Lower leg skin (tissue), 4 donors: ENCODE measurements around the gene MAJIN. TPM values are rescaled to one million over a fixed set of nuclear protein-coding genes. Genes with fewer than 3 reads are reported as not detected.

Experiments
- DNase-seq, 2 donors: peaks; one replicate each; pipeline ENCODE4 v3.0.0-alpha.2; 2019; ENCODE audit warnings: low spot score in 2 of 2
- H3K4me3 ChIP-seq: fragments of 200-600 bp; sonication (generic); 2 replicates; pipeline ENCODE4 v1.5.1; 2017; ENCODE audit warnings: mild to moderate bottlenecking, low read depth; ENCODE audit not compliant: poor library complexity, severe bottlenecking
- POLR2A ChIP-seq, 2 donors: fragments of 450-650 bp; IDR thresholded peaks; one replicate each; pipeline ENCODE4 v1.6.1; 2016 to 2017; ENCODE audit warnings: antibody characterized with exemption in 2 of 2, mild to moderate bottlenecking in 1 of 2, moderate library complexity in 1 of 2
- WGBS, 2 donors: methylation state at CpG; one replicate each; pipeline ENCODE4 v1.1.5; 2018; 5-methylcytosine and 5-hydroxymethylcytosine counted together
- intact Hi-C: fragments of 100-400 bp; cut with DNase I; formaldehyde crosslinking; loops from one replicate; pipeline ENCODE4 v1.15.0; 2023; ENCODE audit warnings: low total_unique reads
- total RNA-seq, 4 donors: library from RNA; depleted of rRNA; stranded (reverse); fragments of >200 nt; gene quantifications; one replicate each; pipeline ENCODE4 v1.1.0, GENCODE V29; 2016
- TF ChIP-seq, protein P1 (sequence below), 3 donors: fragments of 450-650 bp; IDR thresholded peaks; one replicate each; pipeline ENCODE4 v1.5.1; 2016; ENCODE audit warnings: antibody characterized with exemption in 3 of 3, mild to moderate bottlenecking in 3 of 3, moderate library complexity in 2 of 3

Gene MAJIN
- total RNA-seq, 4 donors from 2014 or later: not detected

DNA sequence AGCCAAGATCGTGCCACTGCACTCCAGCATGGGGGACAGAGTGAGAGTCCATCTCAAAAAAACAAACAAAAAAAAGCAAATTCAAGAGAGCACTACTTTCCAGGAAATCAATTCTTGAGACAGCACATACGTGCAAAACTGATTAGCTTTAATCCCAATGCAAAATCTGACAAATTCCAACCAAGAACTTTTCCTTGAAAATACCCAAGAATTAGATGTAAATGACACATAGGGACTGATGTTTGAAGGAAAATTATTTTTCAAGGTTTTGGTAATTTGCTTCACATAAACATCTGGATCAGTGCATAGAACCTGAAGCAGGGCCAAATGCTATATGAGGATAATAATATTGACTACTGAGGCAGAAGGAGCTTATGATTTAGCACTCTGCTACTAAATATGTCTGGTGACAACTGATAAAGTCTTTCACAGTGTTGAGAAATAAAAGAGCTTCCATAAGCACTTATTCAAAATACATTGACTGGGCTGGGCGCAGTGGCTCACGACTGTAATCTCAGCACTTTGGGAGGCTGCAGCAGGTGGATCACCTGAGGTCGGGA is 8.8 kb downstream of the MAJIN start:
- intact Hi-C loops: no loop called here
- no peak for DNase-seq
- H3K4me3 ChIP-seq: no peak overlapping the region
- TF ChIP-seq, protein P1, sequence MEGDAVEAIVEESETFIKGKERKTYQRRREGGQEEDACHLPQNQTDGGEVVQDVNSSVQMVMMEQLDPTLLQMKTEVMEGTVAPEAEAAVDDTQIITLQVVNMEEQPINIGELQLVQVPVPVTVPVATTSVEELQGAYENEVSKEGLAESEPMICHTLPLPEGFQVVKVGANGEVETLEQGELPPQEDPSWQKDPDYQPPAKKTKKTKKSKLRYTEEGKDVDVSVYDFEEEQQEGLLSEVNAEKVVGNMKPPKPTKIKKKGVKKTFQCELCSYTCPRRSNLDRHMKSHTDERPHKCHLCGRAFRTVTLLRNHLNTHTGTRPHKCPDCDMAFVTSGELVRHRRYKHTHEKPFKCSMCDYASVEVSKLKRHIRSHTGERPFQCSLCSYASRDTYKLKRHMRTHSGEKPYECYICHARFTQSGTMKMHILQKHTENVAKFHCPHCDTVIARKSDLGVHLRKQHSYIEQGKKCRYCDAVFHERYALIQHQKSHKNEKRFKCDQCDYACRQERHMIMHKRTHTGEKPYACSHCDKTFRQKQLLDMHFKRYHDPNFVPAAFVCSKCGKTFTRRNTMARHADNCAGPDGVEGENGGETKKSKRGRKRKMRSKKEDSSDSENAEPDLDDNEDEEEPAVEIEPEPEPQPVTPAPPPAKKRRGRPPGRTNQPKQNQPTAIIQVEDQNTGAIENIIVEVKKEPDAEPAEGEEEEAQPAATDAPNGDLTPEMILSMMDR (IDR thresholded peaks at IDR 0.05): no peak
- no peak for TF ChIP-seq POLR2A (IDR thresholded peaks at IDR 0.05)
- 82 to 84% methylated on average over 5 of the region's 5 CpGs for WGBS, 2 donors

DNA sequence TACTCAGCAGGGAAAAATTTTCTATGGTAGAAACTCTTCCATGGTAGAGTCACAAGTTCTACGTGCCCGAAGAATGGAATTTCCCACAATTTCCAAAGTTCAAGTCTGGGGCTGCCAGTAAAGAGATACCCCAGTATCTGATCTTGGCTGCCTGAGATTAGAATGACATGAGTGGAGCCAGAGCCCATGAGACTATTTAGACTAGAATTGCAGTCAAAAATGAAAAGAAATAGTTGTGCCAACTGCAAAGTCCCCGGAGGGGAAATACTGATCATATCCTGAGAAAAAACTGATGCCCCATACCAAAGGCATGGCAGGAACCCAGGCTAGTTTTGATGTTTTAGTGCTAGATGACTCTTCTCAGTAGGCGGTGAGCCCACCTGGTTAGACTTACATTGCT is 11.2 kb downstream of the MAJIN start:
- WGBS, 2 donors: 35 to 36% methylated on average over 4 of the region's 4 CpGs
- TF ChIP-seq, protein P1 (IDR thresholded peaks at IDR 0.05): no peak
- no peak for TF ChIP-seq POLR2A (IDR thresholded peaks at IDR 0.05)
- DNase-seq: no peak
- H3K4me3 ChIP-seq: no peak overlapping the region
- intact Hi-C loops: no loop called here

DNA sequence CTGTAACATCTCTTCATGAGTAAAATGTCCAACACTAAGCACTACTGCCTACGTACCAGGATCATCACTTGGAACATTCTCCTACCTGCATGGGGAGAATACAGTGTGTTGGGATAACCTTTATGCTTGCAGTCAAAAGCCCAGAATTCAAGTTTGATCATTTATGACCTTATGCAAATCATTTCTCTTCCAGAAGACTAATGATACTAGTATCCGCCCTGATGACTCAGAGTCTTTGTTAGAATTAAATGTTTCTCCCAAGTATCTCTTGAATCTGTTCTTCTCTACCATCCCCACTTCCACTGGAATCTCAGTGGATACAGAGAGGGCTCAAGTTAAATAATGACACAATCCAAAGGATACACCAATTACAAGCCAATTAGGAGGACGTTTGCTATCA is 12.4 kb downstream of the MAJIN start:
- H3K4me3 ChIP-seq: no peak overlapping the region
- intact Hi-C loops: no loop called here
- no peak for DNase-seq
- TF ChIP-seq, protein P1 (IDR thresholded peaks at IDR 0.05): no peak
- TF ChIP-seq POLR2A (IDR thresholded peaks at IDR 0.05): no peak
- WGBS, 2 donors: 37% methylated on average over 3 of the region's 3 CpGs

DNA sequence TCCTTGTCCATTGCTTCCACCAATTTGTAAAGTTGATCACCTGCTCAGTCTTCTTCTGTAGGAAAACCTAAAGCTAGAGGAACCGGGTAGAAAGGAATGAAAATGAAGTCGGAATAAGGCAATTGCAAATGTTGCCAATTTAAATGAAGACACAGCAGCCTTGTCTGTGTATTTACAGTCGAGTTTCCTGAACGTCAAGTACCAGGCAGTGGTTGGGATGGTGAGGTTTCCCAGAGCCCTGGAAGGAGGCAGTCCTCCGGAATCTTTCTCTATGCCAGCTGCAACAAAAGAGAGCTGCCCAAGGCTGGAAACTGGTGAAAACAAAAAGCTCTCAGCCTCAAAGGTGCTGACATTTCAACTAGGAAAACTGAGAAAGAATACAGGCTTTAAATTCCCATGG is 17.7 kb downstream of the MAJIN start:
- no peak for DNase-seq
- H3K4me3 ChIP-seq: no peak overlapping the region
- 54 to 65% methylated on average over 5 of the region's 5 CpGs for WGBS, 2 donors
- intact Hi-C loops: no loop called here
- no peak for TF ChIP-seq POLR2A (IDR thresholded peaks at IDR 0.05)
- TF ChIP-seq, protein P1 (IDR thresholded peaks at IDR 0.05): no peak

DNA sequence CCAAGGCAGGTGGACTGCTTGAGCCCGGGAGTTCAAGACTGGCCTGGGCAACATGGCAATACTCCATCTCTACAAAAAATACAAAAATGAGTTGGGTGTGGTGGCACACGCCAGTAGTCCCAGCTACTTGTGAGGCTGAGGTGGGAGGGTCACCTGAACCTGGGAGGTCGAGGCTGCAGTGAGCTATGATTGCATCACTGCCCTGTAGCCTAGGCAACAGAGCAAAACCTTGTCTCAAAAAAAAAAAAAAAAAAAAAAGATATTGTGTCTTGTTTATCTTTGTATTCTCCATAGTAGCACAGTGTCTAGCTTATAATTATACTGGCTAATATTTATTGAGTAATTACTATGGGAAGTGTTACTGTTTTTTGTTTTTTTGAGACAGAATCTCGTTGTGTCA is 20.4 kb downstream of the MAJIN start:
- DNase-seq: no peak
- 60 to 62% methylated on average over 4 of the region's 4 CpGs for WGBS, 2 donors
- TF ChIP-seq POLR2A (IDR thresholded peaks at IDR 0.05): no peak
- TF ChIP-seq, protein P1 (IDR thresholded peaks at IDR 0.05): no peak
- intact Hi-C loops: no loop called here
- no peak overlapping the region for H3K4me3 ChIP-seq

DNA sequence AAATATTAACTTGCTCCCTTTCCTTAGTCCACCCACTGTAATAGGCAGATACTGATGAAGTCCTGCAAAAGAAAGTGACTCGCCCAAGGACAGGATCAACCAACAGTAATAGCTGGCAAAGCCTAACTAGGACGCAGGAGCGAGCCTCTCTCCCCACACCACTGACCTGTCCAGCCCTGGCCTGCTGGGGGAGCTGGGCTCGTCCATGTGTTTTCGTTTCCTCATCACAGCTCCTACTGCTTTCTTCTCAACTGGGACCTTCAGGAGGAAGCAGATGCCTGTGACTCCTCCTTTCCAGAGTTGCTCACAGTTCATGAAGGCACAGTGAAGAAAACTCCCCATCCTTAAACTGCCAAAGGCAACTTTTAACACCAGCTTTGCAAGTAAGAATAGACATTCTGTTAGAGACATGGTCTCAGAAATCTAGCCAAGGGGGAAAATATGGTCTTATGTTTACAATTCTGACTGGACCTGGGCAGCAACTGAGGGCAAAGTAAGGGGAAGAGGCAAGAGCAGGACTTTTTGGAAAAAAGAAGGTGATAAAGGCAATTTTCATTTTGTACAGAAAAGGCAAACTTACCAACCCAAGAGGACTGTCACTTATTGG is 24.6 kb downstream of the MAJIN start:
- TF ChIP-seq, protein P1 (IDR thresholded peaks at IDR 0.05): no peak
- no peak for TF ChIP-seq POLR2A (IDR thresholded peaks at IDR 0.05)
- intact Hi-C loops: no loop called here
- no peak overlapping the region for H3K4me3 ChIP-seq
- no peak for DNase-seq
- 64 to 72% methylated on average over 5 of the region's 5 CpGs for WGBS, 2 donors
